ENCODE results near the gene SARNP. TPM values are rescaled to one million over a fixed set of nuclear protein-coding genes. Genes with fewer than 3 reads are reported as not detected.

SARNP gene
- total RNA-seq, 4 donors from 2014 or later: 46.5 to 66.2 (median 62.8) TPM

DNA sequence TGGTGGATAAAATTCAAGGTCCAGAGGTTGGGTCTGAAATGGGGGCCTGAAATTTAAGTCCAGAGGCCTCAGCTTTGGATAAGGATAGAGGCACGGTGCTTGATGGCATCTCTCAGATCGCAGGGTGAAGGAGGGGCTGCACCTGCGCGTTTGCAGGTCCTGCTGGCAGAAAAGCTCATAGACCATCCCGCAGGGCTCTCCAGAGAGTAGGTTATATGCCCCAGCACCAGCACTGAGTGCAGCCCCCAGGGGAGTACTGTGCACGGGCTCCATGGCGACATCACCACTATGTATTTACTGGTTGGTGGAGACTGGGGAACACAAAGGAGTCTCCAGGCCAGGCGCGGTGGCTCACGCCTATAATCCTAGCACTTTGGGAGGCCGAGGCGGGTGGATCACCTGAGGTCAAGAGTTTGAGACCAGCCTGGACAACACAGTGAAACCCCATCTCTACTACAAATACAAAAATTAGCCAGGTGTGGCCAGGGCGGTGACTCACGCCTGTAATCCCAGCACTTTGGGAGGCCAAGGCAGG lies 84.4 kb downstream of the SARNP start:
- intact Hi-C loops (cut with DNase I; ENCODE audit: low total_unique reads) (no loop called here), in situ Hi-C loops (cut with MboI; ENCODE audit: low sequenced_read_pairs in 4 of 4) (loop anchor here in 1 of 4 donors (10.0 kb wide), 1 partner anchor 92 kb away; the partner anchor contains the start of gene DNAJC14)
- H3K4me3 ChIP-seq: no peak overlapping the region
- no peak overlapping the region for H3K27ac ChIP-seq
- ATAC-seq (no peak), DNase-seq (no peak)
- no peaks in the 10 kb centered on the region for H3K27me3 ChIP-seq
- no peaks in the 10 kb centered on the region for H3K36me3 ChIP-seq
- TF ChIP-seq POLR2A (IDR thresholded peaks at IDR 0.05): no peak
- TF ChIP-seq, protein P1, sequence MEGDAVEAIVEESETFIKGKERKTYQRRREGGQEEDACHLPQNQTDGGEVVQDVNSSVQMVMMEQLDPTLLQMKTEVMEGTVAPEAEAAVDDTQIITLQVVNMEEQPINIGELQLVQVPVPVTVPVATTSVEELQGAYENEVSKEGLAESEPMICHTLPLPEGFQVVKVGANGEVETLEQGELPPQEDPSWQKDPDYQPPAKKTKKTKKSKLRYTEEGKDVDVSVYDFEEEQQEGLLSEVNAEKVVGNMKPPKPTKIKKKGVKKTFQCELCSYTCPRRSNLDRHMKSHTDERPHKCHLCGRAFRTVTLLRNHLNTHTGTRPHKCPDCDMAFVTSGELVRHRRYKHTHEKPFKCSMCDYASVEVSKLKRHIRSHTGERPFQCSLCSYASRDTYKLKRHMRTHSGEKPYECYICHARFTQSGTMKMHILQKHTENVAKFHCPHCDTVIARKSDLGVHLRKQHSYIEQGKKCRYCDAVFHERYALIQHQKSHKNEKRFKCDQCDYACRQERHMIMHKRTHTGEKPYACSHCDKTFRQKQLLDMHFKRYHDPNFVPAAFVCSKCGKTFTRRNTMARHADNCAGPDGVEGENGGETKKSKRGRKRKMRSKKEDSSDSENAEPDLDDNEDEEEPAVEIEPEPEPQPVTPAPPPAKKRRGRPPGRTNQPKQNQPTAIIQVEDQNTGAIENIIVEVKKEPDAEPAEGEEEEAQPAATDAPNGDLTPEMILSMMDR (IDR thresholded peaks at IDR 0.05 in 4 of 5, conservative IDR thresholded peaks at IDR 0.05 in 1 of 5): no peak
- peaks cover 11 to 14% of the 10 kb centered on the region in 2 donors for H3K4me1 ChIP-seq
- H3K9me3 ChIP-seq: no peaks in the 10 kb centered on the region

GRCh38 chr12:55732288-55732687 lies 85.2 kb downstream of the SARNP start:
- DNase-seq (no peak), ATAC-seq (no peak)
- H3K9me3 ChIP-seq: no peaks in the 10 kb centered on the region
- intact Hi-C loops (cut with DNase I; ENCODE audit: low total_unique reads): no loop called here
- no peak overlapping the region for H3K4me3 ChIP-seq
- H3K36me3 ChIP-seq: no peaks in the 10 kb centered on the region
- no peak overlapping the region for H3K27ac ChIP-seq
- no peaks in the 10 kb centered on the region for H3K27me3 ChIP-seq
- TF ChIP-seq POLR2A (IDR thresholded peaks at IDR 0.05): no peak
- in situ Hi-C loops (cut with MboI; ENCODE audit: low sequenced_read_pairs in 4 of 4): loop anchor here in 1 of 4 donors (10.0 kb wide), 1 partner anchor 93 kb away; the partner anchor contains the start of gene DNAJC14
- peaks cover 11 to 19% of the 10 kb centered on the region in 2 donors for H3K4me1 ChIP-seq

DNA sequence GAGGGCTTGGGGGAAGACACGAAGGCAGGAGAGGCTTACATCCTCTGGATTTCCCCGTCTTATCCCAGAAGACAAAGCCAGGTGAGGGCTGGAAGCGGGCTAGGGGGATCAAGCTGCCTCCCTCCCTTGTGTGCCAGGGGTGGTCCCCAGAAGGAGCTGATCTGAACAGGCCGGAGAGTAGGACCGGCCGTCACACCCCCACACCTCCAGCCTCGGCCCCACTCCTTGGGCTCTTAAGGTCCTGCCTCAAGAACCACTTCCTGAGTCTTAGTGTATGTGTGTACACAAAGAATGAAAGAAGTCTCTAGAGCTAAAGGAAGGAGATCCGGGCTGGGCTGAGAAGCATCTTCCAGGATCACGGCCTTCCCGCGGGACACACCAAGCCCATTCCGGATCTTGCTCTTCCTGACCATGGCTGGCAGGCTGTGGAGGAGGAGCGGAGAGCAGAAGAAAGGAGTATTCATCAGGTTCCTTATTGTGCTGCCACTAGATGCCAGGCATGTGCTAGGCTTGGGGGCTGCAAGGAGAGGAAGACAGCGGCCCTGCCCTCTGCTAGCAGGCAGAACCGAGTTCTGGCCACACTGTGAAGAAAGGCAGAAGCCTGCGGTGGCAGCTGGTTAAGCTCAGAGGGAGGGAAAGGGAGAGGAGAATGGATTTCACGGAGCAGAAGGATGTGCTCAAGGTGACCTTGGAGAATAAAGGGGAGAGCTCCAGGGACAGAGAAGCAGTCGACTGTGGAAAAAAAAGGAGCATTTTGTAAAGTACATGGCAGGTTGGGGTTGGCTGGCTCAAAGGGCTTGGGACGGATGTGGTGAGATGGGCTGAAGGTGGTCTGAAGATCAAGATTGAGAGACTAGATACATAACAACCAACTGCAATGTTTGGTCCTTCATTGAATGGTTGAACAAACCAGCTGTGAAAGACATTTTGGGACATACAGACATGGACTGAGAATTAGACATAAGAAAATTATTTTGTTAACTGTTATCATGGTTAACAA lies 87.4 kb downstream of the SARNP start:
- Histone ChIP-seq H3K9me3 (no peaks in the 10 kb centered on the region), H3K27ac (peak overlapping the region; percentile 99 to 100 (median 99)), H3K4me1 (peaks cover 21 to 29% of the 10 kb centered on the region in 2 donors), H3K4me3 (peak overlapping the region; percentile 84 to 96 (median 92)), H3K36me3 (peaks cover 0 to 20% of the 10 kb centered on the region in 2 donors), H3K27me3 (no peaks in the 10 kb centered on the region)
- DNase-seq (no peak), ATAC-seq (peak; percentile 2 to 3)
- intact Hi-C loops (cut with DNase I; ENCODE audit: low total_unique reads): loop anchor here (1.0 to 10.0 kb wide), 8 partner anchors 87 to 1735 kb away; partner anchors contain the start of genes BAZ2A, NAB2, NACA and RAB5B
- in situ Hi-C loops (cut with MboI; ENCODE audit: low sequenced_read_pairs in 4 of 4): loop anchor here in 1 of 4 donors (10.0 kb wide), 2 partner anchors 55 to 95 kb away; partner anchors contain the start of gene DNAJC14
- TF ChIP-seq POLR2A (IDR thresholded peaks at IDR 0.05): peak in 1 of 2 donors; percentile 44
- TF ChIP-seq, protein P1 (IDR thresholded peaks at IDR 0.05 in 4 of 5, conservative IDR thresholded peaks at IDR 0.05 in 1 of 5): no peak

DNA sequence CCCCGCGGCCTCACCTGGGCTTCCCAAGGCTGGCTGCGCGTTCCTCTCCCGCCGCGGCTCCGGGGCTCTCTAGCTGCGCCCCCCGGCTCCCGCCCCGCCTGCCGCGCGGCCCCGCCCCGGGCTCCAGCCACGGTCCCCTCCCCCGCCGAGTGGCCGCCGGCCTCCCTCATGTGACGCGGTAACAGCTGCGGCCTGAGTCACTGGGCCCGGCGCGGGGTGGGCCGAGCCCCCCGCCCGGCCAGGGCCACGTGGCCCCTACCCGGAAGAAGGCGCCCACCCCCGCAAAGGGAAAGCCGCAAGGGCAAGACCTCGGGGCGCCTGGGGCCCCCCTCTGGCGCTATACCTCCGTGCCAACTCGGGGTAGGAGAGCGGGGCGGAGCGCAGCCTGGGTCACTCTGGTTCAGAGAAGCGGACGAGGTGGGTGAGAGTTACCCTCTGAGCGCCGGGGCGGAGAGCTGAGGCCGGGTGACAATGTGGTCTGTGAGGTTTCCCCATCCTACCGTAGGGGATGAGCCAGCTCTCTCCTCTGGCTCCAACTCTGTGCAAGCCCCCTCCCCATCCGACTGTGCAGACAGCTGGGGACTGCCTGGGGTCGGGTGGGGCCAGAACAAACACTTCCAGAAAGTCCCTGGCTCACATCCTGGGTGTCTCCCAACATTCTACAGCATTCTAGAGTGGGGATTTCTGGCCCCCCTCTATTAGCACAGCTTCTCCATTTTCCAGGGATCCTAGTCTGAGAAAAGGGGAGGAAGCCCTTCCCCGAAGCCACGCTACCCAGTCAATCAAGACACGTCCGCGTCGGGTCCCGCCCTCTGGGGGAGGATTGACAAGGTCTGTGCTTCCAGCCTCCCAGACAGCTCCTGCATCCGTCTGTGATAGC lies 88.3 kb downstream of the SARNP start, which contains the start of gene CD63:
Gene CD63, minus strand, starts transcription at position 71 of the 880 bp plus-strand sequence. CDS start 668 bp downstream, outside the sequence.
- Histone ChIP-seq H3K36me3 (peaks cover 0 to 28% of the 10 kb centered on the region in 2 donors), H3K4me1 (peaks cover 24 to 36% of the 10 kb centered on the region in 2 donors), H3K27me3 (no peaks in the 10 kb centered on the region), H3K27ac (peak within 1 kb of the TSS; percentile 99 to 100 (median 99)), H3K9me3 (no peaks in the 10 kb centered on the region), H3K4me3 (peak within 1 kb of the TSS; percentile 84 to 96 (median 92))
- ATAC-seq (peak; percentile 76 to 84), DNase-seq (peak; percentile 88 to 93)
- TF ChIP-seq, protein P1 (IDR thresholded peaks at IDR 0.05 in 4 of 5, conservative IDR thresholded peaks at IDR 0.05 in 1 of 5): no peak
- TF ChIP-seq POLR2A (IDR thresholded peaks at IDR 0.05): peak; percentile 93 to 95
- intact Hi-C loops (cut with DNase I; ENCODE audit: low total_unique reads): loop anchor here (1.0 to 10.0 kb wide), 8 partner anchors 88 to 1734 kb away; partner anchors contain the start of genes BAZ2A, NAB2, NACA and RAB5B
- in situ Hi-C loops (cut with MboI; ENCODE audit: low sequenced_read_pairs in 4 of 4): loop anchor here in 1 of 4 donors (10.0 kb wide), 1 partner anchor 54 kb away; no protein-coding TSS in a partner anchor

All from gastrocnemius medialis (tissue), 4 donors.